ENCODE measurements around the gene TNFAIP3.

TNFAIP3 gene

DNA sequence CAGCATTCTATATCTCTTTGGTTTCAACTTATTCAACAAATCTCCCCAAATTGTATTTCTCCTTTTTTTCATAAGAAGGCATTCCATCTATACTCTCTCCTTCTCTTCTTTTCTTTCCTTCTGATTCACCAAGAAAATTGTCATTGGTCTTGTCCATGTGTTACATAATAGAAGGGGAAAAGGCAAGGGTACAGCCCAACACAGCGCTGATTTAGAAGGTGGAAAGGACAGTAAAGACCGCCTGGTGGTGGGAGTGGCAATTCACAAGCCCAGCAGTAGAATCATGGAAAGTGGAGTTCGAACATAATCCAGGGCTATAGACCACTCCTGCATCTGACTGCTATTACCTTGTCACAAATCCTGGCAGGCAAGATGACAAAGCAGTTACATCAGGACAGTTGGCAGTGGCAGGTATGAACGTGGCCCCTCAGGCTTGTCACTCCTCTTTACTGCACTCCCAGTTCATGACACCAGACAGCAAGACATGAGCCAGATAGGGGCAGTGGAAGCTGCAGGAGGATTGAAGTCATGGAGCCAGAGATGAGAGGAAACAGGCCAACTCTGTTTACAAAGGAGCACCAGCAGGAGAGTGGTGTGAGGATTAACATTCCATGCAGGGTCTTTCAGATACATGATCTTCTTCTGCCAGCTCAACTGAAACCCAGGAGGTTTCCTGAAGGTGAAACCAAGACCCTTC, 2.1 kb upstream of the TNFAIP3 start:
- DNase-seq (ENCODE audit: low spot score): no peak

DNA sequence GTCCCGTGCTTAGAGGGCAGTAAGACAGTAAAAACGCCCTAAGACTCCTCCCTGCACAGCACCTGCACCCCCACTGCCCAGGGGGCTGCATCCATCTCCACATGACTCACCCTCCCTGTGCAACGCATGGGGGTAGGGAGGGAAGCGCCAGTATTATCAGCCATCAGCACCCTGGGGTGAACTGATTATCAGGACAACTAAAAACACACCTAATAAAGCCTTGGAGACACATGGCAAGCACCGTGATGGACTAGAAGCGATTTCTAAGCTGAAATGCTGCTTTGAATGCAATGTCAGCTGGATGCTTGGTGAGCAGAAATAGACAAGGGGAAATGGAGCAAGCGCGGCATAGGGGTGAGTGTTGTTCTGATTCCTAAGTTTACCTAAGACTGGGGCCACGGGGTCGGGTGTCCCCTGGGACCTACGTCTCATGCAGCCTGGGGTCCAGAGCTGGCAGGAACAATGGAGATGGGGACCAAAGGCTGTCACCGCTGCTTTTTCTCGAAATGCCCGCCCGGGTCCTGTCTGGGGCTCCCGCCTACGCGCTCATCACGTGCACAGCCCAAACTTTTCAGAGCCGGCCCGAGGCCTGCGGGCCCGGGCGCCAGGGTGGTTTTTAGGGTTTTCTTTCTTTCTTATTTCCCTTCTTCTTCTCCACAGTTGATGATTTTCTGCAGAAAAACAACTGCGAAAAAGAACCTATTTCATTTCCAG, 702 bp upstream of the TNFAIP3 start:
- peak; percentile 55 for DNase-seq (ENCODE audit: low spot score)

DNA sequence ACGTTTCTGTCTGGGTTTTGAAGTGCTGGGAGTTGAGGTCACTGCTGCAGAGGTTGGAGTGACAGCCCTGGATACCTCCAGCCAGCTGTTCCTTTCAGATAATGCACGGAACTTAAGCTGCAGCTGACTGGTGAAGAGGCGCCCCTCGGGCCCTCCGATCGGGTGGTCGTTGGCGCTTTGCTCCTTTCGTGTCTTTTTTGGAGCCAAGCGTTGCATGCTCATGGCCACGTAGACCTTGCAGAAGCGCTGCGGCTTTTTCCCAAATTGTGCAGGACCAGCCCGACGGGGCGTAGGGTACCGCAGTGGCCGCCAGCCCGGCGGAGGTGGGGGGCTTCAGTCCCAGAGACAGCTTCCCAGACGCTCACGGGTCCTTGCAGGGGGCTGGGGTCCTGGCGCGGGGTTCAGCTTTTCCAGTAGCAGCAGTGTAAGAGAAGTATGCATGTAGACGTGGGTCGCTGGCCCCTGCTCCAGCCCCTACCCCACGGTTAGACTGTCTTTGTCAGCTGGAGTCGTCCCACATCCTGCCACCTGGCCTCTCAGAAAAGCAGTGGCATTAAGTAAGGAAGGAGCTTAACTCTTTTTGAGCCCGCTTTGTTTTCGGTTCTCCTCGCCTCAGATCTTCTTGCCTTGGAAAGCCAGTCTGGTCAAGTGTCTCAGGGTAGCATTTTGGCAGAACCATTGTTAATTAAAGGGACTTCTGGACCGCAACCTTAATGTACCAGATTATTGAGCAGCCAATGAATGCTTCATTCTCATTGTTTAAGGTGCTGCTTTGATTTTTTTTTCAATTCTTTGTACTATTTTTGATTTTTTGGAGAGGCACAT, 838 bp downstream of the TNFAIP3 start:
- no peak for DNase-seq (ENCODE audit: low spot score)

DNA sequence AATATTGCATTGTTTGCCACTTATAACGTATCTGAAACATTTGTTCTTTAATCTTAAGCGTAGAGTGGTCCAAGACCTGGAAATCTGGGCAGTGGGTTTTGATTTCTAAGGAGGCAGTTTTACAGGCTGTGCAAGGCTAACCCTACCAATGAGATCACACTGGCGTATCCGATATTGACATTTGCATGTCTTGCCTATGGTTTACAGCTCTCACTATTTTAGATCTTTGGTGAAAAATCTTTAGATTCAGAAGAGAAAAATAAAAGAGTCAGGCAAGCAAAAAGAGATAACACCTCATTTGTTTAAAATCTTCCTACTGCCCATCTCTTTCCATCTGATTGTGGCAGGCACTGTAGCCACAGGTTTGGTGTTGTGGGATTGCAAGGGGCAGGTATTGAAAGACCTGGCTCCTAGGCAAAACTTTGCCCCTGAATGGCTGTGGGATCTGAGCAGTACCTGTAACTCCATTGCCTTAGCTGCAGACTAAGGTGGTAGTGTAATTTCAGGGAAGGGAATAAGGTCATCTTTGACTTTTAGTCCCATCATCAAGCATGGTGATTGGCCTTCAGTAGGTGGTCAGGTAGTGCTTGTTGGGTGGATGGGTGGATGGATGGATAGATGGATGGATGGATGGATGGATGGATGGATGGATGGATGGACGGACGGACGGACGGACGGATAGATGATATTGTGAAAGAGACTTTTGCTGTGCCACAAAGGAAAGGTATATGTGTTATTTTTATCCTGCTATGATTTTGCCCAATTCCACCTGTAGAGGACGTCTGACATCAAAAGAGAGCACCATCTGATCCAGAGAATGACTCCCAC, 1.9 kb downstream of the TNFAIP3 start:
- no peak for DNase-seq (ENCODE audit: low spot score)

DNA sequence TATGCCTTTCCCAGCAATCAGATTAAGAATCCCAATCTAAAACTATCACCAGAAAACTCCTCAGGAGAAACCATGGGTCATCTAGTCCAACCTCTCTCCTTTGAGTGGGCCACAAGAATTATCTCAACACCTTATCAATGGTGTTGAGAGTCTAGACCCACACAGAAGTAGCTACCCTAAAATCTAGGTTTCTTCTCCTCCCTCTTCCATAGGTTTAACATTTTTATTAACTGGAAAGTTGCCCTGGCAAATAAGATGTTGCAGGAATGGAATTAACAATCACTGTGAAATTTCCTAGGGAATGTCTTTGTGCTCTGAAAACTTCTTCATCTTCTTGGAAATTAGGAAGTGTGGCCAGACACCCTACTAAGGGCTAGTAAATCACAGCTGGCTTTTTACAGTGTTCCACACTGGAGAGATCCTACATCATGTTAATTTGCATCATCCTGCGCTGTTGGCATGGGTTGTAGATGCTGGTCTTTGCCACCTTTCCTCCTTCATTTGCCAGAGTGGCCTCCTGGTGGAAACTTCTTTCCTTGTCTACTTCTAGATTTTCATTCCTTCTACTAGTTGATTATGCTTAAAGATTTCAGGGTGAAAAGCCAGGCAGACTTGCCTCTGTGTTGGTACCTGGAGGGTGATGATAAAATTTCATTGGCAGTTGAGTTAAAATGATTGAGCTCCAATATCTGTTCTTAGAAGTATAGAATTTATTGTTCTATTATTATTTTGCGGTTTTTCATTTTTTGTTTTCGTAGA, 2.7 kb downstream of the TNFAIP3 start:
- no peak for DNase-seq (ENCODE audit: low spot score)

DNA sequence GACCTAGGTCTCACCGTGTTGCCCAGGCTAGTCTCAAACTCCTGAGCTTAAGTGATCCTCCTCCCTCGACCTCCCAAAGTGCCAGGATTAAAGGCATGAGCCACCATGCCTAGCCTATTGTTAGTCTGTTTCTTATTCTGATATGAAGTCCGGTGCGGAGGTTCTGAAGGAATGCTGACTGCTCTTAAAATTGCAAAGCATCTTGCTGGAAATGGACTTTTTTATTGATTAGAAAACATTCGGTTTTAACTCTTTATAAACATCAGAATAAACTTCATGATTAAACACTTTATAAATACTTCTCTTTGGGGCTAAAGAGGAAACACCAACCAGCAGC, 3.2 kb downstream of the TNFAIP3 start:
- DNase-seq (ENCODE audit: low spot score): no peak

DNA sequence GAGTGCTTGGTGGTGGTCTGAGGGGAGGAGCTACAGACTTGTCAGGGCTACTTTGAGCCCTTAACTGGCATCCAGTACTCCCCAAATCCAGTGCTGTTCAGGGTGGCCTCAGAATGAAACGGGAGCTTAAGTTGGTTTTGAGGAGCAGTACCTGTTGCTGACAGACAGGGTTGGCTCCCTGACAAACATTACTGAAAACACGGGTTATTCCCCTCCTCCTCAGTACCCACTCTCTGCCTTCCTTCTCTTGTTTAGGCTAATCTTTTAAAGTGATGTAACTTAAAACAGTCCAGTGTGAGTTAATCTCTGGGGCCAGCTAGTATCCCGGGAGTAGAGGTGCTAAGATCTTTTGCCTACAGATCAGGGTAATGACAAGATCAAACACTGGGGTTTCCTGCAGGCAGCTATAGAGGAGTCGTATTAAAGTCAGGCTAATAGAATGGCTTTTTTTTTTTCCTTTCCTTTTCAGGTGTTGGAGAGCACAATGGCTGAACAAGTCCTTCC, 3.7 kb downstream of the TNFAIP3 start:
- no peak for DNase-seq (ENCODE audit: low spot score)

DNA sequence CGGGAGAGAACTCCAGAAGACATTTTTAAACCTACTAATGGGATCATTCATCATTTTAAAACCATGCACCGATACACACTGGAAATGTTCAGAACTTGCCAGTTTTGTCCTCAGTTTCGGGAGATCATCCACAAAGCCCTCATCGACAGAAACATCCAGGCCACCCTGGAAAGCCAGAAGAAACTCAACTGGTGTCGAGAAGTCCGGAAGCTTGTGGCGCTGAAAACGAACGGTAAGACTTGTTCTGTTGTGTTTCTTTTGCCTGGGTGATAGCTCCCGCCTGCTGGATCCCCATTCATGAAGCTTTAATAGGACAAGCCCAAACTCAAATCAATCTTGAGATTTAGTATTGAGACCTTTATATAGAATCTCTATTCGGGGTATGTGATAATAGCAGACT, 4.2 kb downstream of the TNFAIP3 start:
- DNase-seq (ENCODE audit: low spot score): no peak

DNA sequence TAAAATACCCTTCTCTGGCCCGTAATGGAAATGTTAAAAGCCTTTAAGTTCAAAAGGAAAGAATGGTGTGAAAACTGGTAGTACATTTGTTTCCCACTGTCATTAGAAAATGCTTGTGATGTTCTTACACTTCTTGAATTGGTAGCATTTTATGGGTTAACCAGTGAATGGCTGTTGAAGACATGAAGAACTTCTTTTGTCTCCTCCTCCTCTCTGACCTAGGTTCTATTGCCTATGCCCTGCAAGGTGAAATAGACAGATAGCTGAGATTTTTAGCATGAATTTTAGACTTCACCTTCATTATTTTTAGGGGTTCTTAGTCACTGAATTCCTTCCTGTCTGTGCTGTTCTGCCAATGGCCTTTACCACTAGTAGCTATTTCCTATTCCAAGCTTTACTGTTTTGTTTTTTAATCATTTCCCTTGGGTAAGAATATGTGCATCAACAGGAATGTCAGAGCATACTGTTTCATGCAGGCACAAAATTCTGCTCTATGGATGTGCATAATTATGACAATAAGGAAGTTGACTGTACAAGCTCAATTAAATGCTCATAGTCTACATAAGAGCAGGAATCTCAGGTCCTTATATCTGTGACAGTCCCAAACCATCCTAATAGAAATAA, 4.9 kb downstream of the TNFAIP3 start:
- no peak for DNase-seq (ENCODE audit: low spot score)

DNA sequence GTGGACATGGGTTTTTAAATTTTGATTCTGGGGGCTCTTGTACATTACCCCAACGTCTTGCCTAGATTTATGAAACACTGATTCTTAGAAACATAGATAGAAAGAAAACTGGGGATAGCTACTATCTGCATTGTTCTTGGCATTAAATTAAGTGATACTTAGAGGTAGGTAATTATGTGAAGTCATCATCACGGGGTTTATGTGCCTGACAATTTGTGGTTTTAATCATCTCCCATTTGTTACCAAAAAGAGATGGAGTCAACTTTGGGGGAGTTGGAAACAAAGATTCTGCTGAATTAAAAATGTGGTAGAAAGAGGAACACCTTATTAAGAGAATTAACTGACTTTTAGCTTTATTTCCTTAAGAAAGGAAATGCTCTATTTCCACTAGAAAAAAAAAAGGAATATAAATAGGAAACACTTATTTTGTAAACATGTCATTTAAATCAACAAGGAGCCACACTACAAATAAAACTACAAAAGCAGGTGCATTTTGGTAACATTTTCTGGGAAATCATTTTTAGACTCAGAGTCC, 5.6 kb downstream of the TNFAIP3 start:
- DNase-seq (ENCODE audit: low spot score): no peak

DNA sequence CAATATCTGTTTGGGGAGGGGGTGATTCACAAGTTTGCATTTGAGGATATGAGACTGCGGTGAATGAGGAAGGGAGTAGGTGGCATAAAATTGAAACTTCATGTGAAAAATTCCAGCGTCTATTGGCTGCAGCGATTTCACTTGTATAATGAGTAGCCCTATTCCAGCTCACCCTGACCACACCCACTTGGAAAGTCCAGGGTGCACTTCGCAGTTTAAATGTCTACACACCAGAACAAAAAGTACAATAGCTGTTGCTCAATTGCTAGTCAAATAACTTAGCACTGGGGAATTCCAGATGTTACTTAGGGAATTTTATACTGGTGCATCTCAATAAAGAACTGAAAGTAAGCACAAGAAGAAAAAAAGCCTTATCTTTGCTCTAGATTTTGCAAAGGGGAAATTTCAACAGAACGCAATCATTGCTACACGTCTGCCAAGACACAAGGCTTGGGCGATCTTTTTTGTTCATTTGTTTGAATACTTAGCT, 6.3 kb downstream of the TNFAIP3 start:
- DNase-seq (ENCODE audit: low spot score): peak; percentile 54

DNA sequence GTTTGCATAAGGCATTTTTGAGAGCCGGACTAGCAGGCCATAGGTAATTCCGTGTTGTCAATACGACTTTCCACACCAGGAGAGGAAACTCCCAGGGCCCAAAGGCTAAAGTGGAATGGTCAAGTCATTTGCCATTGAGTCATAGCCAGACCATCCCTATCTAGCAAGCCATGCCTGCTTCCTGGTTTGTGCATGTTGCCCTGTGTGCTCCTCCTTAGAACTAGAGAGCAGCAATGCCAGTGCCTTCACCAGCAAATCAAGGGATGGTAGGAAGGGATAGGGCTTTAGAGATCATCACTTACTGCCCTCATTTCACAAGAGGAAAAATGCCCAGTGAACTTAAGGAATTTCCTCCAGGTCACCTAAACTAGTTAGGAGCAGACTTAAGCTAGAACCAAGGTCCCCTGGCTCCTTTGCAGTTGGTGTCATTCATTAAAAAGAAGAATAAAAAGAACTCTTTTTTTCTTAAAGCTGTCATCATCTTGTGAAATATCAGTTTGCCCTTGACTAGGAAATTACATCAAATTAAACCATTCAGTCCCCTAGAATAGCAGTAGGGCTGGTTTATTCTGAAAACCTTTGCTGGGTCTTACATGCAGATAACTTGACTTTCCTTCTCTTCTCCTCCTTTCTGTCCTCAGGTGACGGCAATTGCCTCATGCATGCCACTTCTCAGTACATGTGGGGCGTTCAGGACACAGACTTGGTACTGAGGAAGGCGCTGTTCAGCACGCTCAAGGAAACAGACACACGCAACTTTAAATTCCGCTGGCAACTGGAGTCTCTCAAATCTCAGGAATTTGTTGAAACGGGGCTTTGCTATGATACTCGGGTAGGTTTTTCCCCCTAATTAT, 7.4 kb downstream of the TNFAIP3 start:
- no peak for DNase-seq (ENCODE audit: low spot score)

DNA sequence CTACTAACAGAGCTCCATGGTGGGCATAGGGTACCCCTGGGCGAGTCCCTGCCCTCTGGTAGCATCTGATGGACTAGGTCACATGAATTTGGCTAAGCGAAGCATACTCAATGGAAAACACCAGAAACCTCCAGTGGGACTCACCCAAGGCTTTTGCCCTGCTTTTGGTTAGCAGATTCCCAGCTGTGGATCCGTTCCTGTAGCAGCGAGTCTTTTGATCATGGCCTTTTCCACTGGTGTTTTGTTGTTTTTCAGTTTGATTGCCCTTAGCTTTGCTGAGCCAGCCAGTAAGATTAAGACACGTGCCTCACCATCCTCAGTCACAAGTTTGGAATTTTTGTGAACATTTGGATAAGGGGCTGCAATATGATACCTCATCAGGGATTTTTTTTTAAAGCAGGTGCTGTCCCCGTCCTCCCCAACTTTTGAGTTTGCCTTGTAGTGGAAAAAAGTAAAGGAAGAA, 8.0 kb downstream of the TNFAIP3 start:
- DNase-seq (ENCODE audit: low spot score): no peak

DNA sequence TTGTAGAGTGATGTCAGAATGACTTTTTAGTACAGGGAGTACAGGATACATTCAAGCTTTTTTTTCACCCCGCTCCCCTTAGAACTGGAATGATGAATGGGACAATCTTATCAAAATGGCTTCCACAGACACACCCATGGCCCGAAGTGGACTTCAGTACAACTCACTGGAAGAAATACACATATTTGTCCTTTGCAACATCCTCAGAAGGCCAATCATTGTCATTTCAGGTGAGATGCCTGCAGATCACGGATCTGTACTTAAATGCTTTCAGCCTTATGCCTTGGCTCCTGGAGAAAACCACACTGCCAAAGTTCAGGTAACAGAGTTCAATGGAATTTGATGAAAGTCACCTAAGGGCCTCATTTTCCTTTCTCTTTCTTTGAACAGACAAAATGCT, 8.5 kb downstream of the TNFAIP3 start:
- no peak for DNase-seq (ENCODE audit: low spot score)

DNA sequence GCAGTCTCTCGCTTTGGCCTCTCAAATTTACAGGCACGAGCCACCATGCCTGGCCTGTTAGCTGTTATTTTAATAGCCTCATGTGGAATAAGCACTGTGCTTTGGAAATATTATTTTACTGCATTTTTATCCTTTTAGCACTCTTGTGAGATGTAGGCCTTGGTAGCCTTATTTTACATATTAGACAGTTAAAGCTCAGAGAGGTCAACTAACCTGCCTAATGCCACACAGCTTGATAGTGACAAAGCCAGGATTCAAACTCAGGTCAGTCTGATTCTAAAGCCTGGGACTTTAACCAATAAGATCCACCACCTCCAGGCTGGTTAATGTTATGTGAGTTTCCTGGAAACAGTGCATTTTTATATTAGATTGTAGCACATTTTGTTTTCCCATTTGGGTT, 9.5 kb downstream of the TNFAIP3 start:
- no peak for DNase-seq (ENCODE audit: low spot score)

DNA sequence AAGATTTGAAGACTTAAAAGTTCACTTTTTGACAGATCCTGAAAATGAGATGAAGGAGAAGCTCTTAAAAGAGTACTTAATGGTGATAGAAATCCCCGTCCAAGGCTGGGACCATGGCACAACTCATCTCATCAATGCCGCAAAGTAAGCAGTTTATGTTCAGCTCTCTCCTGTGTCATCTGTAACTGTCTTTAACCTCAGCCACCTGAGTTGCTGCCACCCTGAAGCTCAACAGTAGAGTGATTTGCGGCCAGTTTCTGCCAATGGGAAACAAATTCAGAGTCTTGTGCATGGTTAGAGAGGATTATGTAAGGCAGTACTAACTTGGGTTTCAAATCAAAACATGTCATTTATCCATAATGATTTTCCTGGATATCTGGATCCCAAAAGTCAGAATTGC, 10.1 kb downstream of the TNFAIP3 start:
- no peak for DNase-seq (ENCODE audit: low spot score)

DNA sequence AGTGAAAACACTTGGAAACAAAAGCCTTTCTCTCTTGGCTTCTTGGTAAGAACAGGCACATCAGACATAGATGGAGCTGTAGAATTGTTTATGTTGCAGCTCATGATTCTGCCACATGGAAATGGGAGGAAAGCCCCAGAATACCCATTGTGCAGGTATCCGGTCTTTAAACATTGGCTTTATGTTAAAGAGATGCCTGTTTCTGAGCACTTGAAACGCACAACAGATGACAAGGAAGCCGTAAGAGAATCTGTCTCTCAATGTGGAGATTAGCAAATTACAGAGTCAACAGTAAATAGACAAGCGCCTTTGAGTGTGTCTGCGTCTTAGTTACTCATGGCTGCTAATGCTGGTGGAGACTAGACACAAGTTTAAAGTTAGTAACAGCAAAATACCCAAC, 10.5 kb downstream of the TNFAIP3 start:
- DNase-seq (ENCODE audit: low spot score): no peak

DNA sequence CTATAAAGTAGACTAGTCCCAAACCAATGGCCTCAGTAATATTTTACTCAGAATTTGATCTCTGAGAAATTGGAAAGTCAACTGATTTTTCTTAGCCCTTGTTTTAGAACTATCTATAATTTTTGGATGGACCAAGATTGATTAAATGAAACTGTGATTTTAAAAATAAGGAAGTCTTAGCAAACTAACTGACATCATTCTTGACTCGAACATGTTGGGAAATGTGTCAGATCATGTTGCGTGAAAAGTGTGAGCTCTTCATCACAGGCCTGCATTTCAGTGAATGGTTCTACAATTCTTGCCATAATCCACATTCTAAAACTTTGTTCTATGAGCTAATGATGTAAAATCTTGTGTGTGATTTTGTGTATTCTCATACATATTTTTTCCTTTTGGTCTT, 11.0 kb downstream of the TNFAIP3 start:
- no peak for DNase-seq (ENCODE audit: low spot score)

Data from pons (tissue), 1 donor.